ENCODE data around the gene PKDREJ. TPM values are rescaled to one million over a fixed set of nuclear protein-coding genes. Genes with fewer than 3 reads are reported as not detected.

The PKDREJ gene
- total RNA-seq, 1 donor from 2014 or later = not detected

DNA sequence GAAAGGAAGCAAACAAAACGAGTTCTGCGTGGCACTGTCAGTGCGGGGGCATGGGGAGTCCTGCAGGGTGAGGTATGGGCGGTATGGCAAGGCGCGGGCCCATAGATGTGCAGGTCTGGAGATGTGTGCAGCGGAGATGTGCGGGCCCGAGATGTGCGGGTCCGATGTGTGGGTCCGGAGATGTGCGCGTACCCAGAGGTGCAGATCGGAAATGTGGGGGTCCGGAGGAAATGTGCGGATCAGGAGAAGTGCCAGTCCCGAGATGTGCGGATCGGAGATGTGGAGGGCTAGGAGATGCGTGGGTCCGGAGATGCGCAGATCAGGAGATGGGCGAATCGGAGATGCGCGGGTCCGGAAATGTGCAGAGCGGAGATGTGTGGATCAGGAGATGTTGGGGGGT is 49.0 kb downstream of the PKDREJ start:
- intact Hi-C loops (cut with DNase I) = no loop called here
- TF ChIP-seq, protein P1, sequence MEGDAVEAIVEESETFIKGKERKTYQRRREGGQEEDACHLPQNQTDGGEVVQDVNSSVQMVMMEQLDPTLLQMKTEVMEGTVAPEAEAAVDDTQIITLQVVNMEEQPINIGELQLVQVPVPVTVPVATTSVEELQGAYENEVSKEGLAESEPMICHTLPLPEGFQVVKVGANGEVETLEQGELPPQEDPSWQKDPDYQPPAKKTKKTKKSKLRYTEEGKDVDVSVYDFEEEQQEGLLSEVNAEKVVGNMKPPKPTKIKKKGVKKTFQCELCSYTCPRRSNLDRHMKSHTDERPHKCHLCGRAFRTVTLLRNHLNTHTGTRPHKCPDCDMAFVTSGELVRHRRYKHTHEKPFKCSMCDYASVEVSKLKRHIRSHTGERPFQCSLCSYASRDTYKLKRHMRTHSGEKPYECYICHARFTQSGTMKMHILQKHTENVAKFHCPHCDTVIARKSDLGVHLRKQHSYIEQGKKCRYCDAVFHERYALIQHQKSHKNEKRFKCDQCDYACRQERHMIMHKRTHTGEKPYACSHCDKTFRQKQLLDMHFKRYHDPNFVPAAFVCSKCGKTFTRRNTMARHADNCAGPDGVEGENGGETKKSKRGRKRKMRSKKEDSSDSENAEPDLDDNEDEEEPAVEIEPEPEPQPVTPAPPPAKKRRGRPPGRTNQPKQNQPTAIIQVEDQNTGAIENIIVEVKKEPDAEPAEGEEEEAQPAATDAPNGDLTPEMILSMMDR (IDR thresholded peaks at IDR 0.05) = no peak
- H3K4me3 ChIP-seq = no peak overlapping the region
- H3K4me1 ChIP-seq = no peaks in the 10 kb centered on the region
- H3K9me3 ChIP-seq = no peaks in the 10 kb centered on the region
- ATAC-seq (no peak), DNase-seq (peak; percentile 29)
- H3K27ac ChIP-seq = no peak overlapping the region
- H3K36me3 ChIP-seq = peaks cover 39% of the 10 kb centered on the region
- H3K27me3 ChIP-seq = no peaks in the 10 kb centered on the region

DNA sequence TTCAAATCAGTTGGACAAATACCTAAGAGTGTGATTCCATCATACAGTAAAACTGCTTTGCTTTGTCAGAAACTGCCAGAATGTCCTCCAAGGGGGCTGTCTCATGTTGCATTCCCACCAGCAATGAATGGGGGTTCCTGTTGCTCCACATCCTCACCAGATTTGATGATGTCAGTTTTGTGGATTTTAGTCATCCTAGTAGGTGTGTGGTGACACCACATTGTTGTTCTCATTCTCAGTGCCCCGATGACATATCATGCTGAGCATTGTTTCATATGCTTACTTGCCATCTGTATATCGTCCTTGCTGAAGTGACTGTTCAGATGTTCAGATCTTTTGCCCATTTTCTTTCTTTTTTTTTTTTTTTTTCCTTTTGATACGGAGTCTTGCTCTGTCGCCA is 50.1 kb downstream of the PKDREJ start:
- no peak for ATAC-seq
- DNase-seq = no peak
- Histone ChIP-seq H3K4me1 (no peaks in the 10 kb centered on the region), H3K36me3 (peaks cover 28% of the 10 kb centered on the region), H3K27me3 (no peaks in the 10 kb centered on the region), H3K4me3 (no peak overlapping the region), H3K9me3 (no peaks in the 10 kb centered on the region), H3K27ac (no peak overlapping the region)
- intact Hi-C loops (cut with DNase I) = no loop called here
- TF ChIP-seq, protein P1 (IDR thresholded peaks at IDR 0.05) = no peak

DNA sequence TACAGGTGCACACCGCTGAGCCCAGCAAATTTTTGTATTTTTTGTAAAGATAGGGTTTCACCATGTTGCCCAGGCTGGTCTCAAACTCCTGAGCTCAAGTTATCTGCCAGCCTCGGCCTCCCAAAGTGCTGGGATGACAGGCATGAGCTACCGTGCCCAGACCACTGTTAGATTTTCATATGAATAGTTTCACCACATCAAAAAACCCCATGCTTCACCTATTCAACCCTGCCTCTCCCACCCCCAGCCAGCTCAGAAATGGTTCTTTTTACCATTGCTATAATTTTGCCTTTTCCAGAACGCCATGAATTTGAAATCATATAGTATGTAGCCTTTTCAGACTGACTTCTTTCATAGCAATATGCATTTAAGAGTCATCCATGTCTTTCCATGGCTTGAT is 50.9 kb downstream of the PKDREJ start:
- DNase-seq (peak; percentile 11), ATAC-seq (no peak)
- no peaks in the 10 kb centered on the region for H3K9me3 ChIP-seq
- no peak overlapping the region for H3K4me3 ChIP-seq
- TF ChIP-seq, protein P1 (IDR thresholded peaks at IDR 0.05) = no peak
- no peaks in the 10 kb centered on the region for H3K4me1 ChIP-seq
- no peaks in the 10 kb centered on the region for H3K27me3 ChIP-seq
- no peak overlapping the region for H3K27ac ChIP-seq
- intact Hi-C loops (cut with DNase I) = no loop called here
- H3K36me3 ChIP-seq = peaks cover 22% of the 10 kb centered on the region

DNA sequence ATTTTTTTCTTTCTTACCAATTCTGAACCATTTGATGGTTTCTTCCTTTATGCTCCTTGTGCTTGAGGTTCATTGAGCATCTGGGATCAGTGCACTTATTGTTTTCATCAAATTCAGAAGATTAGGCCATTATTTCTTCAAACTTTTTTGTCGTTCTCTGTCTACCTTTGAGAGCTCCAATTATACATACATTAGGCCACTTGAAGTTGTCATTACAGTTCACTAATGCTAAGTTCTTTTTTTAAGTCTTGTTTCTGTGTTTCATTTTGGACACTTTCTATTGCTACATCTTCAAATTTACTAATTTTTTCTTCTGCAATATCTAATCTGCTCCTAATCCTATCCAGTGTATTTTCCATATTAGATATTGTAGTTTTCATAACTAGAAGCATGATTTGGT is 53.9 kb downstream of the PKDREJ start:
- Histone ChIP-seq H3K27me3 (no peaks in the 10 kb centered on the region), H3K4me1 (no peaks in the 10 kb centered on the region), H3K9me3 (no peaks in the 10 kb centered on the region), H3K4me3 (no peak overlapping the region), H3K27ac (no peak overlapping the region), H3K36me3 (no peaks in the 10 kb centered on the region)
- ATAC-seq = no peak
- TF ChIP-seq, protein P1 (IDR thresholded peaks at IDR 0.05) = no peak
- intact Hi-C loops (cut with DNase I) = no loop called here
- no peak for DNase-seq

Other genes with a start within 250 kb of the PKDREJ start
- 18.4 TPM for gene PPARA, start 112.8 kb downstream of the PKDREJ start, total RNA-seq
- gene CDPF1, start 13.1 kb downstream of the PKDREJ start, total RNA-seq = 9.0 TPM
- 26.3 TPM for gene TTC38, start 4.7 kb upstream of the PKDREJ start, total RNA-seq
- gene GTSE1, start 33.5 kb upstream of the PKDREJ start, total RNA-seq = 0.43 TPM
- 34.9 TPM for gene TRMU, start 72.4 kb upstream of the PKDREJ start, total RNA-seq